ENCODE results near the gene TEX26.
"Not testable (repeated sequence)": the region's sequence is repeated elsewhere in the genome, so short reads cannot be mapped to it uniquely, and the experiment has no call there.

TEX26 gene

GRCh38 chr13:30918662-30919405, 13.6 kb upstream of the TEX26 start:
- no peak for DNase-seq (ENCODE audit: low spot score)

GRCh38 chr13:30920162-30920909, 12.1 kb upstream of the TEX26 start:
- DNase-seq (ENCODE audit: low spot score): no peak

GRCh38 chr13:30923418-30923817, 9.0 kb upstream of the TEX26 start:
- no peak for DNase-seq (ENCODE audit: low spot score)

GRCh38 chr13:30924721-30925120, 7.7 kb upstream of the TEX26 start:
- no peak for DNase-seq (ENCODE audit: low spot score)

GRCh38 chr13:30925429-30925828, 7.0 kb upstream of the TEX26 start:
- DNase-seq (ENCODE audit: low spot score): no peak

- no peak for DNase-seq (ENCODE audit: low spot score)
These were observed 5.7 kb upstream of the TEX26 start for GRCh38 chr13:30926781-30927180.

- not testable (repeated sequence) for DNase-seq (ENCODE audit: low spot score)
These were observed 5.3 kb upstream of the TEX26 start for GRCh38 chr13:30927188-30927587.

GRCh38 chr13:30927595-30927994, 4.9 kb upstream of the TEX26 start:
- DNase-seq (ENCODE audit: low spot score): no peak

- DNase-seq (ENCODE audit: low spot score): no peak
These were observed 3.5 kb upstream of the TEX26 start for GRCh38 chr13:30928978-30929377.

- DNase-seq (ENCODE audit: low spot score): no peak
These were observed 856 bp downstream of the TEX26 start for GRCh38 chr13:30933354-30933670.

GRCh38 chr13:30934381-30934780, 1.9 kb downstream of the TEX26 start:
- no peak for DNase-seq (ENCODE audit: low spot score)

GRCh38 chr13:30934803-30935202, 2.3 kb downstream of the TEX26 start:
- DNase-seq (ENCODE audit: low spot score): no peak

GRCh38 chr13:30936971-30937370, 4.5 kb downstream of the TEX26 start:
- DNase-seq (ENCODE audit: low spot score): no peak

- no peak for DNase-seq (ENCODE audit: low spot score)
These were observed 11.4 kb downstream of the TEX26 start for GRCh38 chr13:30943881-30944280.

GRCh38 chr13:30957258-30957943, 24.9 kb downstream of the TEX26 start:
- no peak for DNase-seq (ENCODE audit: low spot score)

- DNase-seq (ENCODE audit: low spot score): no peak
These were observed 27.2 kb downstream of the TEX26 start for GRCh38 chr13:30959678-30960077.

GRCh38 chr13:30963791-30964190, 31.3 kb downstream of the TEX26 start:
- no peak for DNase-seq (ENCODE audit: low spot score)

GRCh38 chr13:30965380-30965779, 32.9 kb downstream of the TEX26 start:
- DNase-seq (ENCODE audit: low spot score): no peak

- no peak for DNase-seq (ENCODE audit: low spot score)
These were observed 33.6 kb downstream of the TEX26 start for GRCh38 chr13:30966101-30966500.

- no peak for DNase-seq (ENCODE audit: low spot score)
These were observed 36.4 kb downstream of the TEX26 start for GRCh38 chr13:30968846-30969245.

- no peak for DNase-seq (ENCODE audit: low spot score)
These were observed 39.1 kb downstream of the TEX26 start for GRCh38 chr13:30971575-30971974.

- DNase-seq (ENCODE audit: low spot score): no peak
These were observed 40.5 kb downstream of the TEX26 start for GRCh38 chr13:30972888-30973377.

GRCh38 chr13:30974350-30974749, 41.9 kb downstream of the TEX26 start:
- DNase-seq (ENCODE audit: low spot score): no peak

All from pons (tissue), 1 donor.